MV-4-11 (cell line): ENCODE measurements around the gene PIK3C2B.

Source experiments
- DNase-seq: peaks from one replicate; lab custom pipeline; 2025; lab: John Stamatoyannopoulos, UW

PIK3C2B gene

DNA sequence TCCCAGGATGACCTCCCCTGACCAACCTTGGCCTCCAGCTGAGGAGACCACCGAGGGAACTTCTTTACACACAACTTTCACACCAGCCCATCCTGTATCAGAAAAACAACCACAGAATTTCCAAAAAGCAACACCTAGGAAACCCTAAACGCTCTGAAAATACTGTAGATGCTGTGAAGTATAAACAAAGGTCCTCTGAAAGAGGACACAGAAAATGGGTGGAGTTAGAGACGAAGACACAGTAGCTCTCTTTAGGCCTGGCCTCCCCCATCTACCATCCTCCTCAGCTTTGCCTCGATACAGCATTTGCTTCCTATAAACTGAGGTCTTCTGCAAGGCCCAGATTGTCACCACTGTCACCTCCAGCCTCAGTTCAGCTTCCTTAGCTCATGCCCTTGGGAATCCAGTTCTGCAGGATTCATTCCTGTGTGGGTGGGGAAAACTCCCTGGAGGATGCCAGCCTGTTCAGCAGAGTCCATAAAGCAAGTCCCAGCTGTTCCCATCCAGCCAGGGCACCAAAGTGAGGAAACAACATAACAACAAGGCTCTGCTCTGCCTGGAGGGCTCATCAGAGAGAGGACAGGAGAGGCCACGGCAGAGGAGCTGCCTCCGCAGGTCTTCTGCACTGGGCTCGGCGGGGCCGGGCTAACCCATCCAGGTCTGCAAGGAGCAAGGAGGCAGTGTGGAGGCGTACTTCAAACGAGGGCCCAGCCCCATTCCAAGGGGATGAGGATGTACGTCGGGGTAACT is 15.0 kb downstream of the PIK3C2B start:
- DNase-seq = no peak

DNA sequence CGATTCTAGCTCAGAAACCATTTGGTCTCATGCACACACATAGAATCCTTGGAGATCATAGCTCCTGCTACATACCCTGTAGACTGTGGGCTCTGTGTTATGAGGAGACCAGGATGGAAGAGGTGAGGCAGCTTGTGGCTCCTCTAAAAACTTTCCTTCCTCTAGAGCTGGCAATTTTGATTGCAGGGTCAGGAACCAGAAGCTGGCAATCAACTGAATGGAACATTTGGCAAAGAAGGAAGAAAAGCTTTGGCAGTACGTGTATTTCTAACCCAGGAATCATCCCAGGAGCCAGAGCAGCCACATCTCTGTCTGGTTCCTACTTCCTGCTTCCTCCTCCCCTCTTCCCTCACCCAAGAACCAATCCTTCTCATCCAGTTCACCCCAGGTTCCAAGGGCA is 15.7 kb downstream of the PIK3C2B start:
- no peak for DNase-seq

DNA sequence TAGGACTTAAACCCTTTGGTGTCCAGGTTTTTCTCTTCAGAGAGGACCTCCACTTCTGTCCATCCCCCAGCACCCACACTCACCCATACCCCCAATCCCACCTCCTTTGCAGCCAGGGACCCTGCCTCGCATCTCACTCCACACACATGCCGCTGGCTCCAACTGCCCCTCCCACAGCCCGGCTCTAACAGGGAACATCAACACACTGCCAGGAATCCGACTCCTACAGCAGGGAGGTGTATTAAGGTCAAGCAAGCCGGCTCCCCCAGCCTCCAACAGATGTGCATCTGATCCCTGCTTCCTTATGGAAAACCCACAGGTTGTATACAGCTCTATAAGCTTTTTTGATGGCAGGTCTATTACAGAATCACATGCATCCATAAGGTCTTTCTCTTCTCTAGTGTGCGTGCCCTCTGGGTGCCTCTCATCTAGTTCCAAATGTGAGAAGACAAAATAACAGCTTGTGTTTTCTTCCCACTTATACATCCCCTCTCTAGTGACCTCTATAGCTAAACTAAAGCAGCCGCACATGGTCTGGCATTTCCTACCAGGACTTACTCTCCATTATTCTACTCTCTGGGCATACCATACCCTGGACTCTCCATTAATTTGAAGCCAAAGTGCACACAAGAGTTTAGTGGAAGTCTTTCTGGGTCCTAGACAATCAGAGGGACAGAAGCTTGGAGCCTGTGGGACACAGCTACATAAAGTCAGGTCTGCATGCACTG is 16.3 kb downstream of the PIK3C2B start:
- peak; percentile 1 for DNase-seq

DNA sequence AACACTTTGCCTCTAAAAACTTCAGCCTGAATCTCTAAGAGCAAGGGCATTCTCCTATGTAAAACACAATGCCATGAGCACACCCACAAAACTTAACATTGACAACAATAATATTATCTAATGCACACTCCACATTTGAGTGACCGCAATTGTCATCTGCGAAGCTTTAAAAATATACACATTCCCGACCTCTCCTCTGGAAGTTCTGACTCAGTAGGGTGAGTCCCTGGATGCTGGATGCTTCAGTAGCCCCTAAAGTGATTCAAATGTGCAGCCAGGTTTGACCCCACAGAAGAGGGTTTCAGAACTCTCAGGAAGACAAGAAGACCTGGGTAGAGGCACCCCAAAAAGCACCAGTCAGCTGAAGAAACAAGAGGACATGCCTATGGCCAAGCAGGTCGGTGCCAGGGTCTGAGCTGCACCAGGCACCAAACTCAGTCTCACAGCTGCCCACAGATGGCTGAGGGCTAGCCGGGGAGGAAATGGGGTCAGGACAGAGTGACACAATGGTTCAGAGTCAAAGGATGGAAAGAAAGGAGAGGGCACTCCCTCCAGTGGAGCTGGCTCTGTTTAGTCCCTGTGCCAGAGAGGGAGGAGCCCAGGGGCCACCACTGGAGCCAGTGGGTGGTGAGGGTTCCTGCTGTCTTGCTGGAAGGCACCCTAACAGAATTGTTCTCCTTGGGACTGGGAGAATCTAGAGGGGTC is 17.4 kb downstream of the PIK3C2B start:
- DNase-seq = peak; percentile 24

- DNase-seq = no peak
Measured at GRCh38 chr1:204476563-204476962, 18.0 kb downstream of the PIK3C2B start.

- DNase-seq = peak; percentile 69
Measured at GRCh38 chr1:204475656-204476432, 18.8 kb downstream of the PIK3C2B start.

DNA sequence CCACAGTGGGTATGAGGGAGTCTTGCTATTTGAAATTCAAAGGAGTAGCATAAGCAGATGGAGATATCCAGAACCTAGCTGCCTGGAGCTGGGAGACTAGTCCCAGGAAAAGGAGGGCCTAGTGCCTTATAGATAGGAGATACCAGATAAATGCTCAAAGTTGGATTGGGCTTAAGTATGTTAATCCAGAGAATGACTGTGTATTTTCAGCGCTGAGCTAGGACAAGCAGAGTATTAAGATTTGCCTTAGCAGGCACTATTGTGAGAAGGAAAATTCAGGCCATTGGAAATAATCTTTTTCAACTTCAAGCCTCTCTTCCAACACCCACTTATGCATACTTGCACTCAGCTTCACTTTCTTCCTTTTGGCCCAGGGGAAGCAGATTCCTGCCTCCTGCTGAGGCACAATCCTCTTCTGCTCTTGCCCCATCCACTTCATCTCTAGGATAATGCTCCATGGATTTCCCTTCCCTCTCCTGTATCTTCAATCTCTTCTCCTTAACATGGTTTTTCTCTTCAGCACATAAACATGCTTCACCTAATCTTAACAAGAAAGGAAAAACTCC is 21.1 kb downstream of the PIK3C2B start:
- no peak for DNase-seq

- no peak for DNase-seq
Measured at GRCh38 chr1:204472660-204473059, 21.9 kb downstream of the PIK3C2B start.

DNA sequence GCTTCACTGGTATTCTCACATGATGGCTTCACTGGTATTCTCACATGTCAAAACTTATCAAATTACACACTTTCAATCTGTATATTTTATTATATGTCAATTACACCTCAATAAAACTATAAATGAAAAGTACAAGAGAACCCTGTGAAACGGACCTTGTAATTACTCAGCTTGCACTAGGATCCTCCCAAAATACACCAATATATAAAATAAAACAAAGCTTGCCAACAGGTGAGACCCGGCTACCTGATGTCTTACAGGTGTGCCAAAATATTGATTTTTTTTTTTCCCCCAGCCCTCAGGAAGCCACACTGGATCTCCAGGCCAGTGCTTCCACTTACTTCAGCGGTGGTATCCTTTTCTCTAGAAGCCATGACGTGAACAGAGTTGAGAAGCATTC is 22.9 kb downstream of the PIK3C2B start:
- no peak for DNase-seq

- DNase-seq = no peak
Measured at GRCh38 chr1:204469304-204469703, 25.3 kb downstream of the PIK3C2B start.

GRCh38 chr1:204468766-204469302 is 25.8 kb downstream of the PIK3C2B start:
- no peak for DNase-seq

GRCh38 chr1:204468206-204468605 is 26.4 kb downstream of the PIK3C2B start:
- no peak for DNase-seq

- DNase-seq = no peak
Measured at GRCh38 chr1:204466416-204467405, 27.9 kb downstream of the PIK3C2B start.

DNA sequence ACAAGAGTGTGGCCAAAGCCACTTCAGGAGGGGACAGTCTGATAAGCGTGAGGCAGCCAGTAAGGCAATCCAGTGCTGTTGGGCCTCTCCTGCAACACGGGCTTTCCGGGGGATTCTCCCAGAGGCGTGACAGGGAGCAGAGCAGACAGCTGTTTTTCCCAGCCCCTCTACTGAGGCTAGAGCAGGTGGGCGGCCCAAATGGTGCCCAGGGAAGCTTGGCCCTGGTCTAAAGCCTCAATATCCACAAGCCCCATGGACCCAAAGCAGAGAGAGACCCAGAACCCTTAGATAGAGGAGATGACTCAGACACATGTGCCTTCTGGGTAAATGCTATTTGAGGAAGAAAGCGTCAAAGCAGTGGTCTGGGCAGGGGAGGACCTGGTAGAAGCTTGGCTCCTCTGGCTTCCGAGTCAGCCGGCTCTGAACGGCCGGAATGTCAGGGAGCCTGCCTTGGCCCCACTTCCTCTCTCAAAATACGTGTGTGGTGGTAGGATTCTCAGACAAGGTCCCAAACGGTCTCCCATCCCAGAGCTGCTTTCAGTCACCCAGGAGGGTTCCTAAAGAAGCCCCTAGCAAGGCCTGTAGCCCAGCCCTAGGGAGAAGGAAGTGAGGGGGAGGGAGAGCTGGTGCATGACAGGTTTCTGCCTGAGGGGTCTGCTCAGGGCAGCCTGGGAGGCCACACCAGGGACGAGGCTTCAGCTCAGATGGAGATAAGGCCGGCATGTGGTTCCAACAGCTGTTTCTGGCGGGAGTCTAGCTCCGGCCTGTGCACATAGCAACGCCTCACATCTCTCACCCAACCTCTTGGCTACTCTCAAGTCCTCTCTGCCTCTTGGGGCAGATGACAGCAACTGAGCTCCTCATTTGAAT is 28.8 kb downstream of the PIK3C2B start:
- peak; percentile 77 for DNase-seq

- DNase-seq = no peak
Measured at GRCh38 chr1:204464701-204465100, 29.9 kb downstream of the PIK3C2B start.

DNA sequence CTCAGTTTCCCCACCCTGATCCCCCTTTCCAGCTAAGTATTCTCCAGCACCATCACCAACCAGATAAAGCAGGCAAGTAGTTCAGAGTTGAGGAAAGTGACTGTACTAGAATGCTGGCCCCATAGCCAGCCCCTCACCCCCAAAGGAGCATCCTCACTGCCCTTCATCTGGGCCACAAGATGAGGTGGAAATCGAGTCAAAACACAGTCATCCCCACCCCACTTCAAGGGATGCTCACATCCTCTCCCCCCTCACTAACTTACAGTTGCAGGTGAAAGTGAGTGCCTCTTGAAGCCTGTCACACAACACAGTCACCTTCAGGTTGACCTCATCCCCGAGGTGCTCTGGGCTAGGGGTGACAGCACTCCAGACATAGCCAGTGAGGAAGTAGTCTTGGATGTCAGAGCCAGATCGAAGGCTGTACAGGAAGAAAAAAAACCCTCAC is 30.4 kb downstream of the PIK3C2B start:
- DNase-seq = no peak

DNA sequence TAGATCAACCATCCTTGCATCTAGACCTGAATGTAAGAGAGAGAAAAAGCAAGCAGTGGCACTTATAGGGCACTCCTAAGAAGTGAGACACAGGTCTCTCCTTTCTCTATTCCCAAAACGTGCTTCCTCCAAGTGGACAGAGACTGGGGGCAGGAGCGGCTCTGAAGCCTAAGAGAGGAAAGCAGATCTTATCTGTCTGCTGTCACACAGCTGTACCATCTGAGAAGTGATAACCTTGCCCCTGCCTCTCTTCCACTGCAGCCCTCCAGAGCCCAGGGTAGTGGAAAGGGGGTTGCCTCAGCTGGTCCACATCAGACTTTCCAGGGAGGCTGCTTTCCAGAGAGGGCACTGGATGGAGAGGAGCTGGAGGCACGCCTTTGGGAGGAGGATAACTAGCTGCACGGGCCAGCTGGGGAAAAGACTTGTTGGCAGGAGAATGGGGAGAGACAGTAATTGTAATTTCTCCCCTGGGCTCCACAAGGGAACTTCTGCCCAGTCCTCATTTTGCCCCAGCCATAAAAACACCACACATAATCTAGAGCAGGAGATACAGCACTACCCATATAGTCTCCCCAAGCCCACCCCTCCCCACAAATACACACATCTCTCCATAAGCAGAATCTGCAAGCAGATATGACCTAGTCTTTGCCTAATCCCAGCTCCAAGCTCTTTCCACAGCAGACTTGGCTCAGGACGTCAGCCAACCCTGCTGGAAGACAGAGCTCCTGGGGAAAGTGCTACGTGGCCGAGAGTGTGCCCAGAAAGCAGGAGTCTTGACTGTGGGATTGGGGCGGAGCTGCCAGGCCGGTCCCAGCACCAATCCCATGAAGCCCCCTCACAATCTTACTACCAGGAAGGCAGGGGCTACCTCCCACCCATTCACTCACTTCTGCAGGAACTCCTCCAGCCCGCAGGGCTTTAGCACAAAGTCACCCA is 31.2 kb downstream of the PIK3C2B start:
- no peak for DNase-seq

DNA sequence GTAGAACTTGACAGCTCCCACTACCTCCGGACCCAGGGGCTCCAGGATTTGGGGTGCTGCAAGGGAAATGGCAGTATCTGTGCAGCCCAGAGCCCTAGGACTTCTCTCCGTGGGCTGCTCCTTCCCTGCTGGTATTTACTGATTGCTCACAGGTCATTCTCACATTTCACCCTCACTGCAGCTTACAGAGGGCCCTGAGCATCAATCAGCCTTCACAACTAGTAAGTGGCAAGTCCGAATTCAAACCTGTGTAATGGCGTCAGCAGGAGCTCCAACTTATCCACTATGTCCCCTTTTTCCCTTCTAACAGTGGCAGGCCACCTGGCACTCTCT is 32.4 kb downstream of the PIK3C2B start:
- no peak for DNase-seq
